ENCODE measurements around the gene LMLN.

DNA sequence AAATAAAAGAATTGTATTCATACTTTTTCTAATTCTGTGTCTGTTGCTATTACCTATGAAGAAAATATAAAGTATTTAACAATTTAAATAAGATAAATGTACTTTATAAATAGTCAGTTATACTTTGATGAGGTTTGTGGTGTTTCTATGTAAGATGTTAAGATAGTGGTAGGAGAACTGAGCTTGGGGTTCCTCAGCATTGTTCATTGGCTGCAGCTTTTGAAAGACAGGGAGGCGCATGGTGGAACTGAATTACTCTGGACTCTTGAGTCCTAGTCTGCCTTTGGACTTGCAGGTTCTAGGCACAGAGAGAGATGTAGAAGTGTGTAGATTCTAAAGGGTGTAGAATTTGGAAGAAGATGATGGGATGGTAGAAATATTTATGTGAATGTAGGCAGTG is 23.1 kb downstream of the LMLN start:
- TF ChIP-seq, protein P1, sequence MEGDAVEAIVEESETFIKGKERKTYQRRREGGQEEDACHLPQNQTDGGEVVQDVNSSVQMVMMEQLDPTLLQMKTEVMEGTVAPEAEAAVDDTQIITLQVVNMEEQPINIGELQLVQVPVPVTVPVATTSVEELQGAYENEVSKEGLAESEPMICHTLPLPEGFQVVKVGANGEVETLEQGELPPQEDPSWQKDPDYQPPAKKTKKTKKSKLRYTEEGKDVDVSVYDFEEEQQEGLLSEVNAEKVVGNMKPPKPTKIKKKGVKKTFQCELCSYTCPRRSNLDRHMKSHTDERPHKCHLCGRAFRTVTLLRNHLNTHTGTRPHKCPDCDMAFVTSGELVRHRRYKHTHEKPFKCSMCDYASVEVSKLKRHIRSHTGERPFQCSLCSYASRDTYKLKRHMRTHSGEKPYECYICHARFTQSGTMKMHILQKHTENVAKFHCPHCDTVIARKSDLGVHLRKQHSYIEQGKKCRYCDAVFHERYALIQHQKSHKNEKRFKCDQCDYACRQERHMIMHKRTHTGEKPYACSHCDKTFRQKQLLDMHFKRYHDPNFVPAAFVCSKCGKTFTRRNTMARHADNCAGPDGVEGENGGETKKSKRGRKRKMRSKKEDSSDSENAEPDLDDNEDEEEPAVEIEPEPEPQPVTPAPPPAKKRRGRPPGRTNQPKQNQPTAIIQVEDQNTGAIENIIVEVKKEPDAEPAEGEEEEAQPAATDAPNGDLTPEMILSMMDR (IDR thresholded peaks at IDR 0.05): no peak
- no peak for TF ChIP-seq POLR2AphosphoS5 (IDR thresholded peaks at IDR 0.05; ENCODE audit: insufficient read depth in 1 of 2, low read depth in 1 of 2)
